Measurements from ENCODE around the gene CANX. TPM values are rescaled to one million over a fixed set of nuclear protein-coding genes. Genes with fewer than 3 reads are reported as not detected.
A peak's percentile ranks its signal among the peaks of the same experiment; 100 is the strongest.

The CANX gene
- total and polyA plus RNA-seq, 4 experiments from 2014 or later, result 259 to 417 (median 386) TPM

- peaks cover 14 to 36% (median 17%) of the 10 kb centered on the region in 4 donors for H3K4me1 Mint-ChIP-seq
- POLR2A ChIA-PET (ENCODE audit: partially characterized antibody), result interaction anchor here (1.1 to 6.7 kb wide), 3 partner anchors 17 to 107 kb away, joined by 3 to 71 read pairs (median 51); partner anchors contain the start of genes CANX and HNRNPH1
- peak overlapping the region in 4 of 7 donors; percentile 25 to 76 (median 46) for H3K27ac Mint-ChIP-seq
- Histone ChIP-seq H3K9me3 (ENCODE audit: control insufficient read depth in 1 of 2, low read length in 2 of 2) (no peaks in the 10 kb centered on the region), H3K4me3 (ENCODE audit: low read length in 2 of 2) (no peak overlapping the region), H3K36me3 (ENCODE audit: insufficient read depth, low read length) (peaks cover 37% of the 10 kb centered on the region), H3K27ac (ENCODE audit: low read depth, low read length) (no peak overlapping the region), H3K4me1 (ENCODE audit: insufficient read depth, low read length) (peaks cover 19% of the 10 kb centered on the region), H3K27me3 (ENCODE audit: insufficient read depth, low read length) (no peaks in the 10 kb centered on the region)
- H3K9me3 Mint-ChIP-seq, result no peaks in the 10 kb centered on the region
- no peak overlapping the region for H3K4me3 Mint-ChIP-seq
- peaks cover 29 to 56% of the 10 kb centered on the region in 2 donors for H3K36me3 Mint-ChIP-seq
- intact Hi-C loops (cut with micrococcal nuclease), result loop anchor here (10.0 kb wide), 2 partner anchors 105 to 175 kb away; partner anchors contain the start of genes HNRNPH1 and RUFY1
- CTCF ChIA-PET (ENCODE audit: partially characterized antibody), result interaction anchor here (1.0 to 1.8 kb wide), 3 partner anchors 10 to 51 kb away, joined by 5 to 6 read pairs (median 5); no protein-coding TSS in a partner anchor
- DNase-seq, result no peak
- no peaks in the 10 kb centered on the region for H3K27me3 Mint-ChIP-seq
Observed at GRCh38 chr5:179729727-179730126, 31.0 kb downstream of the CANX start.

DNA sequence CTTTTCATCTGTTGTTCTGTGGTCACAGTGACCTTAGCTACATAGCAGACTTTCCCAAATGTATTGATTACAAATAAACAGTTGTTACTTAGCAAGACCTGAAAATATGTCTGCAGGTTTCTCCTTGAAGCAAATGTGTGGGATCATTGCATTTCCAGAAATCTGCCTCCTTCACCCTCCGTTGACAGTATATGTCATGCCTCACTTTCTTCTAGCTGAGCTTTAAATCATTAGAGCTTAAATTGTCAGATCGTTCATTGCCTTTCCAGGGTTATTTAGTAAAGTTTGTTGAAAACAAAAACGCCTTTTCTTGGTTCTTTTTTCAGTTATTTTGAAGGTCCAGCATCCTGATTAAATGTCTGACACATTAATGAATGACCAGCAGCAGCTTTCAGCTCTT, 31.6 kb downstream of the CANX start:
- Mint-ChIP-seq H3K36me3 (peaks cover 29 to 56% of the 10 kb centered on the region in 2 donors), H3K27ac (peak overlapping the region in 5 of 7 donors; percentile 7 to 76 (median 31)), H3K9me3 (no peaks in the 10 kb centered on the region), H3K27me3 (no peaks in the 10 kb centered on the region), H3K4me3 (no peak overlapping the region), H3K4me1 (peaks cover 16 to 39% (median 22%) of the 10 kb centered on the region in 4 donors)
- DNase-seq, result no peak
- intact Hi-C loops (cut with micrococcal nuclease), result loop anchor here (10.0 kb wide), 2 partner anchors 106 to 176 kb away; partner anchors contain the start of genes HNRNPH1 and RUFY1
- no peak overlapping the region for H3K27ac ChIP-seq (ENCODE audit: low read depth, low read length)
- H3K4me1 ChIP-seq (ENCODE audit: insufficient read depth, low read length), result peaks cover 24% of the 10 kb centered on the region
- peaks cover 32% of the 10 kb centered on the region for H3K36me3 ChIP-seq (ENCODE audit: insufficient read depth, low read length)
- no peaks in the 10 kb centered on the region for H3K27me3 ChIP-seq (ENCODE audit: insufficient read depth, low read length)
- ChIA-PET POLR2A (ENCODE audit: partially characterized antibody) (interaction anchor here (4.0 to 6.7 kb wide), 2 partner anchors 31 to 108 kb away, joined by 51 to 71 read pairs; partner anchors contain the start of genes CANX and HNRNPH1), CTCF (ENCODE audit: partially characterized antibody) (interaction anchor here (1.0 to 1.8 kb wide), 3 partner anchors 9 to 51 kb away, joined by 5 to 6 read pairs (median 5); no protein-coding TSS in a partner anchor)
- no peak overlapping the region for H3K4me3 ChIP-seq (ENCODE audit: low read length in 2 of 2)
- no peaks in the 10 kb centered on the region for H3K9me3 ChIP-seq (ENCODE audit: control insufficient read depth in 1 of 2, low read length in 2 of 2)

DNA sequence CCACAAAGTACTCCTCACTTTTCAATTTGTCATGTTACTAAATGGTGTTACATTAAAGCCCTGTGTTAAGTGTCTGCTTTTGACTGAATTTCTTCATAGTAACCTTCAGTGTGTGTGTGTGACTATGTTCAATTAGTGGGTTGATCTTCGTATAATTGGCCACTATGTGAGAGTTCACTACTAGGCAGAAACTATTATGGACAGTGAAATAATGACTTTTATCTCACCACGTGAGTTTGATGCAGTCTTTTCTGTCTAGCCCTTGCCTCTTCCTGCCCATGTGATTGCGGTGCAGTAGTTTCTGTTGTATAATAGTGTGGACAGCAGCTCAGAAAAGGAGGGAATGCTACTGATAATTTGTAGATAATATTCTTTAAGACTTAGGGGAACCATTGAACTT, 32.1 kb downstream of the CANX start:
- DNase-seq, result no peak
- H3K4me1 ChIP-seq (ENCODE audit: insufficient read depth, low read length), result peaks cover 29% of the 10 kb centered on the region
- ChIA-PET CTCF (ENCODE audit: partially characterized antibody) (interaction anchor here (1.4 to 2.0 kb wide), 2 partner anchors 50 to 52 kb away, joined by 5 to 7 read pairs; partner anchors contain the start of gene CBY3), POLR2A (ENCODE audit: partially characterized antibody) (interaction anchor here (4.0 to 6.7 kb wide), 2 partner anchors 31 to 109 kb away, joined by 51 to 71 read pairs; partner anchors contain the start of genes CANX and HNRNPH1)
- intact Hi-C loops (cut with micrococcal nuclease), result loop anchor here (10.0 kb wide), 2 partner anchors 106 to 176 kb away; partner anchors contain the start of genes HNRNPH1 and RUFY1
- H3K27me3 ChIP-seq (ENCODE audit: insufficient read depth, low read length), result no peaks in the 10 kb centered on the region
- H3K36me3 ChIP-seq (ENCODE audit: insufficient read depth, low read length), result peaks cover 32% of the 10 kb centered on the region
- H3K36me3 Mint-ChIP-seq, result peaks cover 29 to 56% of the 10 kb centered on the region in 2 donors
- no peaks in the 10 kb centered on the region for H3K9me3 Mint-ChIP-seq
- no peak overlapping the region for H3K4me3 ChIP-seq (ENCODE audit: low read length in 2 of 2)
- H3K4me3 Mint-ChIP-seq, result peak overlapping the region in 1 of 8 donors; percentile 49
- no peaks in the 10 kb centered on the region for H3K27me3 Mint-ChIP-seq
- H3K27ac Mint-ChIP-seq, result peak overlapping the region; percentile 11 to 79 (median 60)
- peaks cover 18 to 41% (median 25%) of the 10 kb centered on the region in 4 donors for H3K4me1 Mint-ChIP-seq
- H3K27ac ChIP-seq (ENCODE audit: low read depth, low read length), result no peak overlapping the region
- no peaks in the 10 kb centered on the region for H3K9me3 ChIP-seq (ENCODE audit: control insufficient read depth in 1 of 2, low read length in 2 of 2)

- peaks cover 30% of the 10 kb centered on the region for H3K36me3 ChIP-seq (ENCODE audit: insufficient read depth, low read length)
- H3K4me1 ChIP-seq (ENCODE audit: insufficient read depth, low read length), result peaks cover 39% of the 10 kb centered on the region
- H3K9me3 Mint-ChIP-seq, result no peaks in the 10 kb centered on the region
- no peaks in the 10 kb centered on the region for H3K27me3 ChIP-seq (ENCODE audit: insufficient read depth, low read length)
- peak overlapping the region; percentile 43 to 53 for H3K4me3 ChIP-seq (ENCODE audit: low read length in 2 of 2)
- H3K4me3 Mint-ChIP-seq, result peak overlapping the region; percentile 80 to 95 (median 88)
- no peaks in the 10 kb centered on the region for H3K9me3 ChIP-seq (ENCODE audit: control insufficient read depth in 1 of 2, low read length in 2 of 2)
- no peaks in the 10 kb centered on the region for H3K27me3 Mint-ChIP-seq
- intact Hi-C loops (cut with micrococcal nuclease), result loop anchor here (1.0 to 10.0 kb wide), 7 partner anchors 34 to 340 kb away; partner anchors contain the start of genes CANX, HNRNPH1, RUFY1 and SQSTM1
- ChIA-PET POLR2A (ENCODE audit: partially characterized antibody) (interaction anchor here (0.6 to 6.7 kb wide), 31 partner anchors 8 to 1106 kb away, joined by 3 to 71 read pairs (median 5); partner anchors contain the start of genes CANX, CBY3, HNRNPH1 and LTC4S), CTCF (ENCODE audit: partially characterized antibody) (interaction anchor here (0.9 to 2.0 kb wide), 9 partner anchors 24 to 108 kb away, joined by 3 to 8 read pairs (median 5); partner anchors contain the start of genes CBY3 and HNRNPH1)
- H3K27ac Mint-ChIP-seq, result peak overlapping the region; percentile 90 to 99 (median 96)
- peak overlapping the region; percentile 96 for H3K27ac ChIP-seq (ENCODE audit: low read depth, low read length)
- DNase-seq, result peak in 1 of 5 donors; percentile 50
- peaks cover 23 to 51% of the 10 kb centered on the region in 2 donors for H3K36me3 Mint-ChIP-seq
- peaks cover 21 to 45% (median 32%) of the 10 kb centered on the region in 4 donors for H3K4me1 Mint-ChIP-seq
Observed at GRCh38 chr5:179731791-179732411, 33.1 kb downstream of the CANX start.

GRCh38 chr5:179732412-179732917, 33.7 kb downstream of the CANX start, which contains the start of gene MAML1:
Gene MAML1 (plus strand): TSS chr5:179732822. CDS start chr5:179733113, 291 bp downstream.
- Mint-ChIP-seq H3K36me3 (peaks cover 17 to 50% of the 10 kb centered on the region in 2 donors), H3K27ac (peak within 1 kb of the TSS; percentile 92 to 99 (median 96))

GRCh38 chr5:179732918-179733771, 34.4 kb downstream of the CANX start:
- Mint-ChIP-seq H3K27ac (peak overlapping the region; percentile 92 to 99 (median 96)), H3K27me3 (no peaks in the 10 kb centered on the region), H3K36me3 (peaks cover 11 to 47% of the 10 kb centered on the region in 2 donors), H3K9me3 (no peaks in the 10 kb centered on the region), H3K4me1 (peaks cover 28 to 58% (median 43%) of the 10 kb centered on the region in 4 donors), H3K4me3 (peak overlapping the region; percentile 92 to 97 (median 95))
- H3K27ac ChIP-seq (ENCODE audit: low read depth, low read length), result peak overlapping the region; percentile 96
- H3K36me3 ChIP-seq (ENCODE audit: insufficient read depth, low read length), result peaks cover 20% of the 10 kb centered on the region
- ChIA-PET CTCF (ENCODE audit: partially characterized antibody) (interaction anchor here (0.5 to 2.0 kb wide), 8 partner anchors 30 to 1538 kb away, joined by 3 to 8 read pairs (median 4); partner anchors contain the start of genes CBY3 and HNRNPH1), POLR2A (ENCODE audit: partially characterized antibody) (interaction anchor here (1.0 to 6.7 kb wide), 24 partner anchors 9 to 182 kb away, joined by 3 to 71 read pairs (median 6); partner anchors contain the start of genes CANX, CBY3, HNRNPH1 and LTC4S)
- H3K4me1 ChIP-seq (ENCODE audit: insufficient read depth, low read length), result peaks cover 50% of the 10 kb centered on the region
- H3K27me3 ChIP-seq (ENCODE audit: insufficient read depth, low read length), result no peaks in the 10 kb centered on the region
- peak overlapping the region; percentile 53 to 62 for H3K4me3 ChIP-seq (ENCODE audit: low read length in 2 of 2)
- peak in 2 of 5 donors; percentile 11 to 49 for DNase-seq
- no peaks in the 10 kb centered on the region for H3K9me3 ChIP-seq (ENCODE audit: control insufficient read depth in 1 of 2, low read length in 2 of 2)
- intact Hi-C loops (cut with micrococcal nuclease), result loop anchor here (1.0 to 10.0 kb wide), 7 partner anchors 35 to 339 kb away; partner anchors contain the start of genes CANX, HNRNPH1, RUFY1 and SQSTM1

More at GRCh38 chr5:179732412-179732917, 33.7 kb downstream of the CANX start, which contains the start of gene MAML1:
- H3K27ac ChIP-seq (ENCODE audit: low read depth, low read length), result peak within 1 kb of the TSS; percentile 96
- peak within 1 kb of the TSS; percentile 53 to 62 for H3K4me3 ChIP-seq (ENCODE audit: low read length in 2 of 2)
- peaks cover 25 to 51% (median 37%) of the 10 kb centered on the region in 4 donors for H3K4me1 Mint-ChIP-seq
- DNase-seq, result peak; percentile 99 to 100 (median 99)
- no peaks in the 10 kb centered on the region for H3K27me3 ChIP-seq (ENCODE audit: insufficient read depth, low read length)
- H3K9me3 Mint-ChIP-seq, result no peaks in the 10 kb centered on the region
- H3K4me1 ChIP-seq (ENCODE audit: insufficient read depth, low read length), result peaks cover 44% of the 10 kb centered on the region
- H3K9me3 ChIP-seq (ENCODE audit: control insufficient read depth in 1 of 2, low read length in 2 of 2), result no peaks in the 10 kb centered on the region
- H3K4me3 Mint-ChIP-seq, result peak within 1 kb of the TSS; percentile 92 to 97 (median 95)
- intact Hi-C loops (cut with micrococcal nuclease), result loop anchor here (1.0 to 10.0 kb wide), 7 partner anchors 34 to 340 kb away; partner anchors contain the start of genes CANX, HNRNPH1, RUFY1 and SQSTM1
- peaks cover 24% of the 10 kb centered on the region for H3K36me3 ChIP-seq (ENCODE audit: insufficient read depth, low read length)
- POLR2A ChIA-PET (ENCODE audit: partially characterized antibody), result interaction anchor here (0.6 to 6.7 kb wide), 31 partner anchors 9 to 1107 kb away, joined by 3 to 71 read pairs (median 5); partner anchors contain the start of genes CANX, CBY3, HNRNPH1 and LTC4S
- H3K27me3 Mint-ChIP-seq, result no peaks in the 10 kb centered on the region
- CTCF ChIA-PET (ENCODE audit: partially characterized antibody), result interaction anchor here (0.9 to 2.0 kb wide), 9 partner anchors 23 to 109 kb away, joined by 3 to 8 read pairs (median 5); partner anchors contain the start of genes CBY3 and HNRNPH1

All from CD4-positive, alpha-beta memory T cell (primary cell).